ENCODE measurements around the gene NRG4.
A peak's percentile ranks its signal among the peaks of the same experiment; 100 is the strongest.
"Not testable (repeated sequence)": the region's sequence is repeated elsewhere in the genome, so short reads cannot be mapped to it uniquely, and the experiment has no call there.

NRG4 gene

GRCh38 chr15:76011627-76012551 is at the start of gene NRG4:
Gene NRG4 (minus strand): TSS chr15:76012424. CDS start chr15:76011230, 1,194 bp downstream.
- DNase-seq = no peak

GRCh38 chr15:76061700-76062099 is 49.5 kb upstream of the NRG4 start:
- DNase-seq = no peak

GRCh38 chr15:76060118-76060989 is 48.1 kb upstream of the NRG4 start:
- no peak for DNase-seq

- DNase-seq = peak; percentile 38
Observed at GRCh38 chr15:76059320-76060117, 47.3 kb upstream of the NRG4 start, which contains the start of gene TMEM266. Gene TMEM266 (plus strand): TSS chr15:76059985. CDS start chr15:76134264, 74,279 bp downstream.

- peak; percentile 35 for DNase-seq
Observed at GRCh38 chr15:76058714-76059319, 46.6 kb upstream of the NRG4 start.

GRCh38 chr15:76057332-76058000 is 45.2 kb upstream of the NRG4 start:
- DNase-seq = peak; percentile 23

- no peak for DNase-seq
Observed at GRCh38 chr15:76056931-76057330, 44.7 kb upstream of the NRG4 start.

GRCh38 chr15:76054201-76054600 is 42.0 kb upstream of the NRG4 start:
- DNase-seq = not testable (repeated sequence)

- DNase-seq = no peak
Observed at GRCh38 chr15:76038512-76038911, 26.3 kb upstream of the NRG4 start.

GRCh38 chr15:76035593-76035992 is 23.4 kb upstream of the NRG4 start:
- DNase-seq = no peak

- no peak for DNase-seq
Observed at GRCh38 chr15:76034111-76034510, 21.9 kb upstream of the NRG4 start.

- DNase-seq = no peak
Observed at GRCh38 chr15:76033438-76033837, 21.2 kb upstream of the NRG4 start.

- no peak for DNase-seq
Observed at GRCh38 chr15:76032046-76032445, 19.8 kb upstream of the NRG4 start.

GRCh38 chr15:76024021-76024768 is 12.0 kb upstream of the NRG4 start:
- DNase-seq = no peak

GRCh38 chr15:76013470-76013869 is 1.2 kb upstream of the NRG4 start:
- DNase-seq = not testable (repeated sequence)

GRCh38 chr15:76010613-76011012 is 1.6 kb downstream of the NRG4 start:
- no peak for DNase-seq

- DNase-seq = no peak
Observed at GRCh38 chr15:76006136-76006778, 6.0 kb downstream of the NRG4 start.

GRCh38 chr15:76003364-76003763 is 8.9 kb downstream of the NRG4 start:
- no peak for DNase-seq

- DNase-seq = no peak
Observed at GRCh38 chr15:75995611-75996010, 16.6 kb downstream of the NRG4 start.

GRCh38 chr15:75994220-75994619 is 18.0 kb downstream of the NRG4 start:
- no peak for DNase-seq
